Testis (tissue), 2 donors: Measurements from ENCODE around the gene CAVIN1.

Source experiments
- CTCF ChIP-seq, 3 experiments: fragments of 450-650 bp in 2 of 3; fragments of 200-600 bp in 1 of 3; sonication (generic) in 1 of 3; IDR thresholded peaks; one replicate each; pipeline ENCODE4 v1.5.1; 2016 to 2019; ENCODE audit warnings: antibody characterized with exemption in 3 of 3, mild to moderate bottlenecking in 2 of 3, moderate library complexity in 1 of 3
- POLR2A ChIP-seq: fragments of 450-650 bp; IDR thresholded peaks from one replicate; pipeline ENCODE4 v1.6.1; 2017; ENCODE audit warnings: antibody characterized with exemption, mild to moderate bottlenecking, moderate library complexity

- TF ChIP-seq CTCF (IDR thresholded peaks at IDR 0.05) (no peak), POLR2A (no peak)
These were observed 44.0 kb downstream of the CAVIN1 start for GRCh38 chr17:42378959-42379594.
